Upper lobe of right lung (tissue), 1 donor: Measurements from ENCODE around the gene CIB2. TPM values are rescaled to one million over a fixed set of nuclear protein-coding genes. Genes with fewer than 3 reads are reported as not detected.

ENCODE experiments used
- ATAC-seq: fragments of 200-7000 bp; cut with Tn5 transposase; one replicate; pipeline ENCODE4 v1.9.1; 2020; ENCODE audit warnings: mild to moderate bottlenecking, moderate library complexity
- DNase-seq: peaks from one replicate; pipeline ENCODE4 v3.0.0-alpha.2; 2020
- H3K27ac ChIP-seq: fragments of 200-600 bp; one replicate; pipeline ENCODE4 v1.8.0; 2022
- H3K27me3 ChIP-seq: fragments of 200-600 bp; one replicate; pipeline ENCODE4 v1.8.0; 2022; ENCODE audit warnings: mild to moderate bottlenecking
- H3K36me3 ChIP-seq: fragments of 200-600 bp; one replicate; pipeline ENCODE4 v1.8.0; 2022
- H3K4me1 ChIP-seq: fragments of 200-600 bp; one replicate; pipeline ENCODE4 v1.8.0; 2022
- H3K4me3 ChIP-seq: fragments of 200-600 bp; one replicate; pipeline ENCODE4 v1.8.0; 2022; ENCODE audit warnings: mild to moderate bottlenecking
- H3K9me3 ChIP-seq: fragments of 200-600 bp; one replicate; pipeline ENCODE4 v1.8.0; 2022
- CTCF ChIP-seq: fragments of 200-600 bp; IDR thresholded peaks from one replicate; pipeline ENCODE4 v1.8.0; 2022; ENCODE audit warnings: antibody characterized with exemption
- intact Hi-C: fragments of 100-400 bp; cut with DNase I; formaldehyde crosslinking; loops from one replicate; pipeline ENCODE4 v1.11.0; 2022
- total RNA-seq: library from RNA; stranded (reverse); fragmentation: NEBNext Ultra II Directional; extraction: Animal tissue kit (Norgen Biotek cat#: 25700); gene quantifications from one replicate; pipeline ENCODE4 v1.2.1, GENCODE V29; 2021
- donor health status: DM: no; HTN: yes; CAD: no; lungs with severe emphysema.

CIB2 gene
- total RNA-seq, 1 donor from 2014 or later = 1.9 TPM

GRCh38 chr15:78105476-78106241 lies 25.6 kb downstream of the CIB2 start:
- Histone ChIP-seq H3K4me1 (peaks cover 26% of the 10 kb centered on the region), H3K4me3 (no peak overlapping the region), H3K27me3 (no peaks in the 10 kb centered on the region), H3K36me3 (no peaks in the 10 kb centered on the region), H3K9me3 (no peaks in the 10 kb centered on the region), H3K27ac (no peak overlapping the region)
- TF ChIP-seq CTCF = no peak
- intact Hi-C loops = loop anchor here (5.0 kb wide), 1 partner anchor 138 kb away; no protein-coding TSS in a partner anchor
- no peak for ATAC-seq
- DNase-seq = peak; percentile 53

GRCh38 chr15:78104566-78105475 lies 26.4 kb downstream of the CIB2 start:
- DNase-seq = peak; percentile 37
- intact Hi-C loops = loop anchor here (5.0 kb wide), 1 partner anchor 138 kb away; no protein-coding TSS in a partner anchor

GRCh38 chr15:78104119-78104479 lies 27.1 kb downstream of the CIB2 start:
- no peak for TF ChIP-seq CTCF

More at GRCh38 chr15:78104566-78105475, 26.4 kb downstream of the CIB2 start:
- H3K27me3 ChIP-seq = no peaks in the 10 kb centered on the region
- no peaks in the 10 kb centered on the region for H3K36me3 ChIP-seq
- peak overlapping the region; percentile 17 for H3K27ac ChIP-seq
- no peak overlapping the region for H3K4me3 ChIP-seq
- no peaks in the 10 kb centered on the region for H3K9me3 ChIP-seq
- ATAC-seq = no peak
- TF ChIP-seq CTCF = no peak
- peaks cover 26% of the 10 kb centered on the region for H3K4me1 ChIP-seq

GRCh38 chr15:78103406-78104118 lies 27.7 kb downstream of the CIB2 start:
- Histone ChIP-seq H3K9me3 (no peaks in the 10 kb centered on the region), H3K27me3 (no peaks in the 10 kb centered on the region), H3K4me3 (no peak overlapping the region), H3K36me3 (no peaks in the 10 kb centered on the region), H3K27ac (peak overlapping the region; percentile 42), H3K4me1 (peaks cover 26% of the 10 kb centered on the region)
- DNase-seq = peak; percentile 63
- no peak for TF ChIP-seq CTCF
- intact Hi-C loops = no loop called here
- peak; percentile 40 for ATAC-seq

More at GRCh38 chr15:78104119-78104479, 27.1 kb downstream of the CIB2 start:
- no peak overlapping the region for H3K4me3 ChIP-seq
- ATAC-seq = no peak
- intact Hi-C loops = no loop called here
- H3K36me3 ChIP-seq = no peaks in the 10 kb centered on the region
- H3K27me3 ChIP-seq = no peaks in the 10 kb centered on the region
- H3K4me1 ChIP-seq = peaks cover 26% of the 10 kb centered on the region
- H3K9me3 ChIP-seq = no peaks in the 10 kb centered on the region
- H3K27ac ChIP-seq = peak overlapping the region; percentile 17
- DNase-seq = no peak

GRCh38 chr15:78102741-78103140 lies 28.5 kb downstream of the CIB2 start:
- peak overlapping the region; percentile 42 for H3K27ac ChIP-seq
- intact Hi-C loops = no loop called here
- no peak for ATAC-seq
- H3K4me3 ChIP-seq = no peak overlapping the region
- H3K36me3 ChIP-seq = no peaks in the 10 kb centered on the region
- no peaks in the 10 kb centered on the region for H3K27me3 ChIP-seq
- TF ChIP-seq CTCF = no peak
- H3K4me1 ChIP-seq = peaks cover 20% of the 10 kb centered on the region
- no peaks in the 10 kb centered on the region for H3K9me3 ChIP-seq
- peak; percentile 39 for DNase-seq
